Subcutaneous adipose tissue (tissue), 4 donors: ENCODE results near the gene CLPX. TPM values are rescaled to one million over a fixed set of nuclear protein-coding genes. Genes with fewer than 3 reads are reported as not detected.

Source experiments
- total RNA-seq, 4 donors: library from RNA; depleted of rRNA; stranded (reverse); fragments of >200 nt; gene quantifications; one replicate each; pipeline ENCODE4 v1.1.0, GENCODE V29; 2016
- TF ChIP-seq, protein P1 (sequence below): fragments of 450-650 bp; IDR thresholded peaks from one replicate; pipeline ENCODE4 v1.5.1; 2016; ENCODE audit warnings: low read depth, mild to moderate bottlenecking, control low read depth, antibody characterized with exemption, moderate library complexity

The CLPX gene
- total RNA-seq, 4 donors from 2014 or later: 49.6 to 79.5 (median 71.9) TPM

- TF ChIP-seq, protein P1, sequence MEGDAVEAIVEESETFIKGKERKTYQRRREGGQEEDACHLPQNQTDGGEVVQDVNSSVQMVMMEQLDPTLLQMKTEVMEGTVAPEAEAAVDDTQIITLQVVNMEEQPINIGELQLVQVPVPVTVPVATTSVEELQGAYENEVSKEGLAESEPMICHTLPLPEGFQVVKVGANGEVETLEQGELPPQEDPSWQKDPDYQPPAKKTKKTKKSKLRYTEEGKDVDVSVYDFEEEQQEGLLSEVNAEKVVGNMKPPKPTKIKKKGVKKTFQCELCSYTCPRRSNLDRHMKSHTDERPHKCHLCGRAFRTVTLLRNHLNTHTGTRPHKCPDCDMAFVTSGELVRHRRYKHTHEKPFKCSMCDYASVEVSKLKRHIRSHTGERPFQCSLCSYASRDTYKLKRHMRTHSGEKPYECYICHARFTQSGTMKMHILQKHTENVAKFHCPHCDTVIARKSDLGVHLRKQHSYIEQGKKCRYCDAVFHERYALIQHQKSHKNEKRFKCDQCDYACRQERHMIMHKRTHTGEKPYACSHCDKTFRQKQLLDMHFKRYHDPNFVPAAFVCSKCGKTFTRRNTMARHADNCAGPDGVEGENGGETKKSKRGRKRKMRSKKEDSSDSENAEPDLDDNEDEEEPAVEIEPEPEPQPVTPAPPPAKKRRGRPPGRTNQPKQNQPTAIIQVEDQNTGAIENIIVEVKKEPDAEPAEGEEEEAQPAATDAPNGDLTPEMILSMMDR: no peak
Measured at GRCh38 chr15:65132878-65133547, 52.1 kb downstream of the CLPX start.

- TF ChIP-seq, protein P1: no peak
Measured at GRCh38 chr15:65130941-65131340, 54.2 kb downstream of the CLPX start.

- TF ChIP-seq, protein P1: no peak
Measured at GRCh38 chr15:65115542-65115941, 69.6 kb downstream of the CLPX start.

GRCh38 chr15:65115086-65115485, 70.1 kb downstream of the CLPX start, which contains the start of gene UBAP1L:
Gene UBAP1L, minus strand, starts transcription at chr15:65115200. Its CDS starts 8,985 bp downstream, at chr15:65106215.
- TF ChIP-seq, protein P1: no peak

DNA sequence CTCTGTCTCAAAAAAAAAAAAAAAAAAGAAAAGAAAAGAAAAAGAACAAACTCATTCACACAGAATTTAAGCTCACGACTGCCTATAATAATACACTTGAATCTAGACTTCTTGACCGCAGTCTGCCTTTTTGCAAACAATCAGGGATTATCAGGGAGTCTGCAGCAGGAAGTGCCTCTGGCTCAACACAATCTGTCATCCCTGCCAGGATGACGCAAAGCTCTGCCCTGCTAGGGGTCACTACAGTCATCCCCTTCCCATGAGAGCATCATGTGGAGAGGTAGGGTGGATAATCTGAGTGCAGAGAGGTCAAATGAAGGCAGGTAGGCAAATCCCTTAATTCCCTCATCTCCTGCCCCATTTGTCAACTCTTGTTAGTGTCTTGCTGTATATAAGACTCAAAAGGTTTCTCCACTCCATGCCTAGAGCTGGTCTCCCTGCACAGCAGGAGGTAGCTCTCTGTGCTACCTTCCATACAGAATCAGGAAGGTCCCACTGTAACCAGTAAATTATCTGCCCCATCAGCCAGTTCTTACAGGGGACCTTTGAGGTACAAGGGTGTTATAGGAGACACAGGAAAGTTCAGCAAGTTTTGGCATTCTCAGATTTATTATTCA, 74.4 kb downstream of the CLPX start:
- TF ChIP-seq, protein P1: no peak

- TF ChIP-seq, protein P1: no peak
Measured at GRCh38 chr15:65106011-65106590, 79.0 kb downstream of the CLPX start.

GRCh38 chr15:65105038-65105437, 80.1 kb downstream of the CLPX start:
- TF ChIP-seq, protein P1: no peak
